ENCODE data around the gene ANXA2. TPM values are rescaled to one million over a fixed set of nuclear protein-coding genes. Genes with fewer than 3 reads are reported as not detected.
A peak's percentile ranks its signal among the peaks of the same experiment; 100 is the strongest.

ANXA2 gene
- total RNA-seq, 2 donors from 2014 or later = 186 to 190 TPM

- H3K36me3 Mint-ChIP-seq (ENCODE audit: low read depth) = peaks cover 7% of the 10 kb centered on the region
- no peak for ATAC-seq
Observed at GRCh38 chr15:60379185-60379524, 18.6 kb downstream of the ANXA2 start.

GRCh38 chr15:60376677-60377095 is 21.1 kb downstream of the ANXA2 start:
- no peaks in the 10 kb centered on the region for H3K9me3 ChIP-seq (ENCODE audit: control insufficient read depth, low read length, poor library complexity, severe bottlenecking)
- H3K4me1 Mint-ChIP-seq = peaks cover 20% of the 10 kb centered on the region
- peak overlapping the region; percentile 41 for H3K27ac Mint-ChIP-seq
- no peak for ATAC-seq
- H3K36me3 Mint-ChIP-seq (ENCODE audit: low read depth) = peaks cover 4% of the 10 kb centered on the region
- DNase-seq = no peak
- H3K27me3 Mint-ChIP-seq = no peaks in the 10 kb centered on the region
- H3K4me3 Mint-ChIP-seq = no peak overlapping the region

More at GRCh38 chr15:60379185-60379524, 18.6 kb downstream of the ANXA2 start:
- H3K4me1 Mint-ChIP-seq = peaks cover 23% of the 10 kb centered on the region
- no peaks in the 10 kb centered on the region for H3K27me3 Mint-ChIP-seq
- H3K9me3 ChIP-seq (ENCODE audit: control insufficient read depth, low read length, poor library complexity, severe bottlenecking) = no peaks in the 10 kb centered on the region
- H3K4me3 Mint-ChIP-seq = no peak overlapping the region
- DNase-seq = no peak
- no peak overlapping the region for H3K27ac Mint-ChIP-seq

- Mint-ChIP-seq H3K27ac (no peak overlapping the region), H3K27me3 (no peaks in the 10 kb centered on the region), H3K4me1 (peaks cover 21% of the 10 kb centered on the region), H3K4me3 (no peak overlapping the region), H3K36me3 (ENCODE audit: low read depth) (peaks cover 2% of the 10 kb centered on the region)
- ATAC-seq (no peak), DNase-seq (no peak)
- H3K9me3 ChIP-seq (ENCODE audit: control insufficient read depth, low read length, poor library complexity, severe bottlenecking) = no peaks in the 10 kb centered on the region
Observed at GRCh38 chr15:60375306-60375705, 22.5 kb downstream of the ANXA2 start.

GRCh38 chr15:60374628-60375081 is 23.1 kb downstream of the ANXA2 start:
- ATAC-seq = no peak
- Mint-ChIP-seq H3K4me1 (peaks cover 26% of the 10 kb centered on the region), H3K36me3 (ENCODE audit: low read depth) (peaks cover 2% of the 10 kb centered on the region), H3K27ac (no peak overlapping the region), H3K4me3 (no peak overlapping the region), H3K27me3 (no peaks in the 10 kb centered on the region)
- H3K9me3 ChIP-seq (ENCODE audit: control insufficient read depth, low read length, poor library complexity, severe bottlenecking) = no peaks in the 10 kb centered on the region
- DNase-seq = no peak

GRCh38 chr15:60374209-60374608 is 23.6 kb downstream of the ANXA2 start:
- Mint-ChIP-seq H3K27ac (no peak overlapping the region), H3K4me1 (peaks cover 26% of the 10 kb centered on the region), H3K4me3 (peak overlapping the region; percentile 52), H3K36me3 (ENCODE audit: low read depth) (peaks cover 2% of the 10 kb centered on the region), H3K27me3 (no peaks in the 10 kb centered on the region)
- no peaks in the 10 kb centered on the region for H3K9me3 ChIP-seq (ENCODE audit: control insufficient read depth, low read length, poor library complexity, severe bottlenecking)
- DNase-seq (no peak), ATAC-seq (no peak)

GRCh38 chr15:60373745-60374144 is 24.0 kb downstream of the ANXA2 start:
- DNase-seq (no peak), ATAC-seq (no peak)
- no peak overlapping the region for H3K27ac Mint-ChIP-seq
- H3K4me1 Mint-ChIP-seq = peaks cover 26% of the 10 kb centered on the region
- H3K4me3 Mint-ChIP-seq = peak overlapping the region; percentile 25
- no peaks in the 10 kb centered on the region for H3K27me3 Mint-ChIP-seq
- H3K9me3 ChIP-seq (ENCODE audit: control insufficient read depth, low read length, poor library complexity, severe bottlenecking) = no peaks in the 10 kb centered on the region
- H3K36me3 Mint-ChIP-seq (ENCODE audit: low read depth) = peaks cover 2% of the 10 kb centered on the region

GRCh38 chr15:60373327-60373726 is 24.5 kb downstream of the ANXA2 start:
- Mint-ChIP-seq H3K4me1 (peaks cover 26% of the 10 kb centered on the region), H3K27ac (no peak overlapping the region), H3K4me3 (no peak overlapping the region), H3K27me3 (no peaks in the 10 kb centered on the region), H3K36me3 (ENCODE audit: low read depth) (peaks cover 2% of the 10 kb centered on the region)
- H3K9me3 ChIP-seq (ENCODE audit: control insufficient read depth, low read length, poor library complexity, severe bottlenecking) = no peaks in the 10 kb centered on the region
- DNase-seq (no peak), ATAC-seq (no peak)

- no peak for ATAC-seq
- no peak overlapping the region for H3K27ac Mint-ChIP-seq
- no peak overlapping the region for H3K4me3 Mint-ChIP-seq
- H3K4me1 Mint-ChIP-seq = peaks cover 26% of the 10 kb centered on the region
- DNase-seq = no peak
- no peaks in the 10 kb centered on the region for H3K27me3 Mint-ChIP-seq
- H3K36me3 Mint-ChIP-seq (ENCODE audit: low read depth) = peaks cover 2% of the 10 kb centered on the region
- no peaks in the 10 kb centered on the region for H3K9me3 ChIP-seq (ENCODE audit: control insufficient read depth, low read length, poor library complexity, severe bottlenecking)
Observed at GRCh38 chr15:60372756-60373155, 25.0 kb downstream of the ANXA2 start.

- Mint-ChIP-seq H3K4me1 (peaks cover 26% of the 10 kb centered on the region), H3K36me3 (ENCODE audit: low read depth) (peaks cover 2% of the 10 kb centered on the region), H3K27me3 (no peaks in the 10 kb centered on the region), H3K27ac (no peak overlapping the region), H3K4me3 (no peak overlapping the region)
- no peak for ATAC-seq
- H3K9me3 ChIP-seq (ENCODE audit: control insufficient read depth, low read length, poor library complexity, severe bottlenecking) = no peaks in the 10 kb centered on the region
- DNase-seq = no peak
Observed at GRCh38 chr15:60372227-60372626, 25.6 kb downstream of the ANXA2 start.

- H3K36me3 Mint-ChIP-seq (ENCODE audit: low read depth) = peaks cover 2% of the 10 kb centered on the region
- DNase-seq = no peak
- H3K27me3 Mint-ChIP-seq = no peaks in the 10 kb centered on the region
- no peak overlapping the region for H3K4me3 Mint-ChIP-seq
- no peaks in the 10 kb centered on the region for H3K9me3 ChIP-seq (ENCODE audit: control insufficient read depth, low read length, poor library complexity, severe bottlenecking)
- peaks cover 26% of the 10 kb centered on the region for H3K4me1 Mint-ChIP-seq
- peak overlapping the region; percentile 49 for H3K27ac Mint-ChIP-seq
- ATAC-seq = no peak
Observed at GRCh38 chr15:60371175-60372051, 26.4 kb downstream of the ANXA2 start.

GRCh38 chr15:60370869-60371136 is 27.0 kb downstream of the ANXA2 start:
- H3K36me3 Mint-ChIP-seq (ENCODE audit: low read depth) = peaks cover 2% of the 10 kb centered on the region
- no peaks in the 10 kb centered on the region for H3K27me3 Mint-ChIP-seq
- no peak for ATAC-seq
- H3K4me3 Mint-ChIP-seq = no peak overlapping the region
- H3K4me1 Mint-ChIP-seq = peaks cover 23% of the 10 kb centered on the region
- no peak for DNase-seq
- peak overlapping the region; percentile 49 for H3K27ac Mint-ChIP-seq
- H3K9me3 ChIP-seq (ENCODE audit: control insufficient read depth, low read length, poor library complexity, severe bottlenecking) = no peaks in the 10 kb centered on the region

GRCh38 chr15:60370105-60370868 is 27.5 kb downstream of the ANXA2 start:
- no peaks in the 10 kb centered on the region for H3K9me3 ChIP-seq (ENCODE audit: control insufficient read depth, low read length, poor library complexity, severe bottlenecking)
- Mint-ChIP-seq H3K27me3 (no peaks in the 10 kb centered on the region), H3K4me1 (peaks cover 19% of the 10 kb centered on the region), H3K36me3 (ENCODE audit: low read depth) (no peaks in the 10 kb centered on the region), H3K4me3 (no peak overlapping the region), H3K27ac (peak overlapping the region; percentile 49)
- DNase-seq (no peak), ATAC-seq (no peak)

- ATAC-seq (no peak), DNase-seq (no peak)
- H3K9me3 ChIP-seq (ENCODE audit: control insufficient read depth, low read length, poor library complexity, severe bottlenecking) = no peaks in the 10 kb centered on the region
- no peaks in the 10 kb centered on the region for H3K36me3 Mint-ChIP-seq (ENCODE audit: low read depth)
- no peak overlapping the region for H3K27ac Mint-ChIP-seq
- no peak overlapping the region for H3K4me3 Mint-ChIP-seq
- H3K27me3 Mint-ChIP-seq = no peaks in the 10 kb centered on the region
- peaks cover 19% of the 10 kb centered on the region for H3K4me1 Mint-ChIP-seq
Observed at GRCh38 chr15:60369696-60370095, 28.1 kb downstream of the ANXA2 start.

- Mint-ChIP-seq H3K4me1 (peaks cover 22% of the 10 kb centered on the region), H3K27me3 (no peaks in the 10 kb centered on the region), H3K36me3 (ENCODE audit: low read depth) (peaks cover 2% of the 10 kb centered on the region), H3K4me3 (no peak overlapping the region), H3K27ac (no peak overlapping the region)
- DNase-seq (no peak), ATAC-seq (no peak)
- no peaks in the 10 kb centered on the region for H3K9me3 ChIP-seq (ENCODE audit: control insufficient read depth, low read length, poor library complexity, severe bottlenecking)
Observed at GRCh38 chr15:60364612-60364924, 33.2 kb downstream of the ANXA2 start.
